GM19455 (cell line): ENCODE data around the gene DSCAML1.
"Not testable (repeated sequence)": the region's sequence is repeated elsewhere in the genome, so short reads cannot be mapped to it uniquely, and the experiment has no call there.

Experiments used
- ATAC-seq: cut with Tn5 transposase; IDR thresholded peaks from one replicate; pipeline ENCODE4 v1.9.1; 2021; ENCODE audit not compliant: unreplicated experiment

Gene DSCAML1

DNA sequence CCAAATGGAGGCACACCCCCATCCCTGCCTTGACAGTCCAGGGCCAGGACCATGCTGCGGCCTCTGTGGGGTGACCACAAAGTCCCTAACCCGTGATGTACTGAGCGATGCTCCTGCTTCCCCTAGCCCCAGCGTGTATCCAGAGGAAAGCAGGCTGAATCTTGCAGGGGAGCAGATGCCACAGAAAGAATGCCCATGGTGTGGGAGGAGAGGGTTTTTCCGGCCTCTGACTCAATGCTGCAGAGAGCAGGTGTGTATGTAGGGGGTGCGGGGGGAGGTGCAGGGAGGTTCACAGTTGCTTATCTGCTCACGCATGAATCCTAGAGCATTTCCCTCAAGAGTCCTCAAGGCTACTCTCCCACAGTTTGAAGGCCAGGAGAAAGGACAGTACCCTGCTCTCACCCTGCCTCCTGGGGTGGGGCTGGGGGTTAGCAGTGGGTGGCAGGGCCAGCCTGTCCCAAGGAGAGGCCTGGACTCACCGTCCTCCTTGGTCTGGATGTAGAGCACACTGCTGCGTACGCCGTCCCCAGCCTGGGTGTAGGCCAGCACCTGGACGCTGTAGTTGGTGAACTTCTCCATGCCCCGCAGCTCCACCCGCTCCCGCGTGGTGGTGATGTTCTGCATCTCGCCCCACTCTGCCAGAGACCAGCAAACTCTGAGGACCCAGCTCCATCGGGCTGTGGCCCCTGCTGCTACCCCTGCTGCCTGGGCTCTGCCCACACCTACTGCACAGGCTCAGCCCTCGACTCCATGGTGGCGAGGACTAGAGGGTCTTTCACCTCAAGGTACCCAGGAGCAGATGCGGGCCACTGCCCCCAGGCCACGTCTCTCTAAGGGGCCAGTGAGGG, 338.5 kb downstream of the DSCAML1 start:
- ATAC-seq: no peak

DNA sequence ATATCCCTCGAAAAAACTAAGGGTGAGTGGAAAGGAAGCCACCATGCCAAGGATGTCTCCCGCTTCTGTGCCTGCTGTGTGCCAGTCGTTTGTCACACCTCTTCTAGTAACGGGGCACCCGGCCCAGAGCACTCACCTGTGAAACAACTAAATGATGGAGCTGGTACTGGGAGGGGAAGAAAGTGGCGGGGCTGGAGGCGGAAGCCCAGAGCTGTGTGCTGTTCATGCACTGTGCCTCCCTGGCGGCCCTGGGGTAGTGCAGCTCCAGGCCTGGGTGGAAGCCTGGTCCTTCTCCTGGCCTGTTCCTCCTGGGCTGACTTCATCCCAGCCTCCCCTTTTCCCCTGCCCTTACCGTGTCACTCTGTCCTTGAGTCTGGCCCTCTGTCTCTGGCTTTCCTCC, 339.2 kb downstream of the DSCAML1 start:
- no peak for ATAC-seq

DNA sequence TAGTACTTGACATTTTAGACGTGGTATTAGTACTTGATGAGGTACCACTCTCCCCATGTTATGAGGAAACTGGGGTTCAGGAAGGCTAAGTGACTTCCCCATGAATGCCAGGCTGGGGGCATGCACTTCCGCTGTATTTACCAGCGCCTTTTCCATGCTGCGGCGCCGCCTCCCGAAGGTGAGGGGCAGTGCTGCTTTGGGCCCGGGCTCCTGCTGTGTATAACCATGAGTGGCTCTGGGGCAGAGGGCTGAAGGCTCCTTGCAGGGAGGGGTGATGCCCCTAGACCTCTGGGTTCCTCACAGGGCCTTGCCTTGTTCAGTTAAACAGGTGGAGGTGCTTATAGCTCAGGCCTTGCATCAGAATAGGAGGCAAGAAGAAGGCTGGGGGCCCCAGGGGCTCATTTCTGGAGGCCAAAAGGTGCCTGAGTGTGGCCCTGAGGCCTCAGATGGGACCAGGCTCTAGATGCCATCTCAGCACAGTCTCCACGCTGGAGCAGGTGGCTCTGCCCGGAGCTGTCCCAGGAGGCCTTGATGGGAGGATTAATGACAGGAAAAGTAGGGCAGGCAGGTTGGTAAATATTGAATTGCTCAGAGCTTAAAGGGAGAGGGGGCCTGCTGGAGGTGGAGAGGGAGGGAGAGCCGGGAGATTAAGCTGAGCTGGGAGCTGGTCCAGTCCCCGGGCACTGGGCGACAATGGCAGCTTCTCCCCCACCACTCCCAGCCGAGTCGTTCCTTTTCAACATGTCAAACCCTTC, 339.8 kb downstream of the DSCAML1 start:
- ATAC-seq: no peak

GRCh38 chr11:117456721-117457029, 340.3 kb downstream of the DSCAML1 start:
- not testable (repeated sequence) for ATAC-seq

GRCh38 chr11:117456027-117456720, 340.8 kb downstream of the DSCAML1 start:
- peak; percentile 60 for ATAC-seq

DNA sequence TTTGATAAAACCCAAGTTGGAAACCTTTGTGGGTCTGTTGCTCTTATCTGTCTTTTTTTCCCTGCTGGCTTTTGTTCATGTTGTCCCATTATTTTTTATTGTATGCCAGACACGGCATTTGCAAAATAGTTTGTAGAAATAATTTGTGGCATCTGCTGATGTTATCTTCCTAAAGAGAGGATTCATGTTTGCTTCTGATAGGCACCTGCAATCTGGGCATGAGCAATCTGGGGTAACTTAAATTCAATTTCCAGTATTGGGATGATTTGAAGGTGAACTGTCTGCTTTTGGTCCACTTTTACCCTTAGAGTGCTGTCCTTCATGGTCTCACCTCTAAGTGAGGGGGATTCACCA, 342.5 kb downstream of the DSCAML1 start:
- ATAC-seq: no peak

GRCh38 chr11:117453886-117454563, 343.0 kb downstream of the DSCAML1 start:
- ATAC-seq: no peak

DNA sequence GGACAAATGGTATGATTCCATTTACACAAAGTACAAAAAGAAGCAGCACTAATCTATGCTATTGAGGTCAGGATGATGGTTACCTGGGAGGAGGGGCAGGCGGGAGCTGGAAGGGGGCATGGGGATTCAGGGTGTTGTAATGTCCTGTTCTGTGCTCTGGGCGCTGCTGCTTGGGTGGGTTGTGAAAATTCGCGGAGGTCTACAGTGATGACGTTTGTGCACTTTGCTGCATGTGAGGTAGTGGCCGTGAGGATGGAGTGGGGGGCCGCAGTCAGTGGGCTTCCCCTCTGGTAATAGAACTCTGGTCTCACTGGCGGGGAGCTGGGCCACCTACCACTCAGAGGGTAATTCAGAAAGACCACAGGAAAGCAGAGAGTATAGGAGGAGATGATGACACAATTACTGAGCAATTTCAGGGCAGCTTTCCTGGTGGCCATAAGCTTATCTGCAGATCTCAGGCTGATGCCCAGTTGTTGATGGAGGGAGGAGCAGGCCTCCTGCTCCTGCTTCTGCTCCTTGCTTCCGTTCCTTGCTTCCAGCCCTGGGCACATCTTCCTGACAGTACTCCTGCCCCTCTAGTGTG, 347.8 kb downstream of the DSCAML1 start:
- ATAC-seq: no peak

DNA sequence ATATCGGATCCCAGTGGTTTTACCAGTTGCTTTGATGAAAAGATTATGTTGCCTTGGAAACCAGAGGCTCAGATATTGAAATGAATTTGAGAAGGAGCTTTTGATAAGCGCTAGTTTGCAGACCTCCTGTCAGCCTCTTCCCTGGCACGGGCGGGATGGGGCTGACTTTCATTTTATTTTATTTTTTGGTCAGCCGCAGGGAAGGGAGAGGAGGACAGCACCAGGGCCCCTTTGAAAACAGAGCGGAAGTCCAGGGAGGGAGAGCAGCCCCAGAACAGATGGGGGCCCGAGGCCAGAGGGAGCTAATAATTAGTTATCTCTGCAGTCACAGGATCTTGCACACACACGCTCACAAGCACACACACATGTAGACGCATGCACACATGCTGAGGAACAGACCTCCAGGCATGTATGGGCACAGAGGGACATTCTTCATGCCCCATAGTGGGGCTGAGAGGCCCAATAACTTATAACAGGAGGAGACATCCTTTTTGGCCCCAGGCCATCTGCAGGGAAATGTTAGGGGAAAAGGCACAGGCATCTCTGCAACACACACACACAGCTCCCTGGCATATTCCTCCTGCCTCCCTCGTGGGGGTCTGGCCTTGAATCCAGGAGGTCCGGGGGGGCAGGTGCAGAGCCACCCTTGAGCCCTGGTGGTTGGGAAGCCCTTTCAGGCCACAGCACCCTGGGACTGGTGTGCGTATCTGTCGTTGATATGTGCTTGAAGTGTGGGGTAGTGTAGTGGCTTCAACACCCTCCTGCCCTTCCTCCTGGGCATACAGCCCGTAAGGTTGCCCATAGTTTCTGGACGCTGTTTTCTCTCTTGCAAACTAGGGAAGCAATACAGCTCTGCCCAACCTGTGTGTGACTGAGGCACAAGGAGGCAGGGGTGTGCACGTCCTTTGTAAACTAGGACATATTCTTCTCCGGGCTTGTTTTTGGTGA, 352.0 kb downstream of the DSCAML1 start:
- ATAC-seq: no peak

- no peak for ATAC-seq
These were observed 352.8 kb downstream of the DSCAML1 start for GRCh38 chr11:117444256-117444655.

DNA sequence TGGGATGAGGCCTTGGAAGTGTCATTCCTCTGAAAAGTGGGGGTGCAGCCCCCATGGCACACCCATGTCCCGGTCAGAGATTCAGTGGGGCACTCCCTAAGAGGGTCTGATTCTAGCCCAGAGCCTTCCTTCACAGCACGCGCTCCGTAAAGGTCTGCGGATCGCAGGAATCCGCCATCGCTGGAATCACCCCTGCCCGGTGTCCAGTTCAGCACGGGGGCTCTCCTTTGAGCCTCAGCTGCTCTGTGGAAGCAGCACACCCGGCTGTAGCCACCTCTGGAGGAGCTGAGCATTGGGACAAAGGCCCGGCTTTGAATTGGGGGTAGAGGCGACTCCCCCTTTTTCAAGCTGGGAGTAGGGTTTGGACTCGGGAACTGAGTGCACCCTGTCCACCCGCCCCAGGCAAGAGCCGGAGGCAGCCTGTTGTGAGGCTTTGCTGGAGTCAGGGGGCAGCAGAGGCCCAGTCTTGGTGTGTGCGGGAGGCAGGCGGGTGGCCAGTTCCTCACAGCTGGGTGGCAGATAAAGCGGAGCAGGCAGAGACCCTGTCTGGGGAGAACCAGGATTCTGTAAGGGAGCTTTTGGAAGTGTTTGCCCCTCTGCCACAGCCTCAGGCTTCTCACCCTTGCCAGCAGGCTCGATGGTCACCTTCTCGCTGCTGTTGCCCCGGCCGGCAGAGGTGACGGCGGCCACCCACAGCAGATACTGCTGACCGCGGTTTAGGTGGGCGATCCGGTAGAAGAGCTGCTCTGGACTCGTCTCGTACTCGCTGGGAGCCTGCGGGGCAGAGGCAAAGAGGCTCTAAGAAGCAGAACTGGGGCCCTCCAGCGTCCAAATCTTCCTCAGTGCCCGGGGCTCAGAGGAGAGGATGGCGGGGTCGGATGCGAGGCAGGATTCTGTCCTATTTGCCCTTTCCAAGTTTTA, 353.5 kb downstream of the DSCAML1 start:
- ATAC-seq: no peak

DNA sequence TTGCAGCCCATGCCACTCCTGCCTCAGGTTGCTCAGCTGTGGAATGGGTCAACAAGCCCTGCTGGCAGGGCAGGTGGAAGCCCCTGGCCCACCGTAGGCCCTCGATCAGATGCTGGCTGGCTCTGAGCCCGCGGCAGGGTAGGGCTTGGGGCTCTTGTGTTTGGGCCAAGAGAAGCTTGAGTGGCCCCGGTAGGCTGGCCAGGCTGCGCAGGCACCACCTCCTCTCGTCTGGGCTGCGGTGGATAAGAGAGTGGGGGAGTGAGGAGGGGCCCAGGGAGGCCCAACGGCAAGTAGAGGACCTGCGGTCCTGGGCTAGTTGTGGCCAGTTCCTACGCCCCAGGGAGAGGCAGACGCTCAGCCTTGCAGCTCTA, 354.2 kb downstream of the DSCAML1 start:
- no peak for ATAC-seq

GRCh38 chr11:117442049-117442868, 354.8 kb downstream of the DSCAML1 start:
- ATAC-seq: no peak

DNA sequence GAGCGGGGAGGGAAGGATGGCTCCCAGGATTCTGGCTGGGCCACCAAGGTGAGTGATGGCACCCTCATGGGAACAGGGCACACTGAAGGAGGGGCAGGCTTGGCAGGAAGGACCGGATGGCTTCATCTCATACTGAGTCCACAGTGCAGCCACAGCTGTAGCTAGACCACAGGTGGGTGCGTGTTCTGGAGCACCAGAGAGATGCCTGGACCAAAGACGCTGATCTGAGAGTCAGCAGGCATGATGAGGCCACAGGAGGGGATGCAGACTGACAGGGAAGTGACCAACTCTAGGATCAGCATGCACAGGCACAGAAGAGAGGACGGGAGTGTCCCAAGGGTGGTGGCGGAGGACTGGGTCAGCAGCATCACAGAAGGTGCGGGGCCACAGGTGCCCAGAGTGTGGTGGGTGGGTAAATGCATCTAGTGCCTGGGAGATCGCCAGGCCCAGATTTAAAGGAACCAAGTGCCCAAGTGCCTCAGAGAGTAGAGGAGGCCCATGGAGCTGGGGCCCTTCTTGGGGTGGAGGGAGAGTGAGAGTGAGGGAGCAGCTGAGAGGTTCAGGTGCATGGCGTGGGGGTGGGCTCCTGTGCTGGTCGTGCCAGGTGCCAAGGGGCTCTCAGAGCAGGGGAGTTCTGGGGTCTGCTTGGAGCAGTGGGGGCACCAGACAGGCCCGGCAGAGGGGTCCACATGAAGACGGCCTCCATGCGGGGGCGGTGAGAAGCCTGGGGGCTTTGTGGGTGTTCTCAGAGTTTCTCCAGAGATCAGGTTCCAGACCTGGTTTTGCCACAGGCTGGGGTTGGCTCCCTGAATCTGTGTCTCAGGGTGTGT, 355.7 kb downstream of the DSCAML1 start:
- ATAC-seq: no peak

- no peak for ATAC-seq
These were observed 356.8 kb downstream of the DSCAML1 start for GRCh38 chr11:117440258-117440657.

- no peak for ATAC-seq
These were observed 357.8 kb downstream of the DSCAML1 start for GRCh38 chr11:117439256-117439655.

- no peak for ATAC-seq
These were observed 358.5 kb downstream of the DSCAML1 start for GRCh38 chr11:117438371-117439000.
